ENCODE results near the gene MIGA2. TPM values are rescaled to one million over a fixed set of nuclear protein-coding genes. Genes with fewer than 3 reads are reported as not detected.

Gene MIGA2
- total and polyA plus RNA-seq, 2 experiments from 2014 or later, result 19.3 to 47.8 TPM

DNA sequence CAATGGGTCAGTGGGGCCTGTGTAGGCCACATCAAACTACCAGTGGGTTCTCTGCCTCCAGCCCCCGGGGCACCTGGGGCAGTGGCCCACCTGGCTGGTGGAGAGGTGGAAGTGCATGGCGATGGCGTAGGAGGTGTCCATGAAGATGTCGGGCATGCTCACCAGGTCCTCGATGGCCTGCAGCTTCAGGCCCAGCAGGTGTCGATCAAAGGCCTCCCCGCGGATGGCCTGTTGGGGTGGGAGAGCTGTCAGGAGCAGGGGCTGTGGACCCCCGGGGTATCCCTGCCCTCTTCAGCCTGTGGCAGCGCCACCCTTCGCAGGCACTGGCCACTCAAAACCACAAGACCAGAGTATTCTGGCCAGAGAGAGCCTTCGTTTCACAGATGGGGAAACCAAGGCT is 59.5 kb downstream of the MIGA2 start:
- no peaks in the 10 kb centered on the region for H3K9me2 ChIP-seq (ENCODE audit: insufficient read depth)
- H3K27me3 ChIP-seq (ENCODE audit: insufficient read depth), result no peaks in the 10 kb centered on the region
- peaks cover 2% of the 10 kb centered on the region; the same call in 2 of the 3 replicates for H3K4me1 Mint-ChIP-seq
- H2AFZ ChIP-seq, result no peak overlapping the region
- TF ChIP-seq, protein P1, sequence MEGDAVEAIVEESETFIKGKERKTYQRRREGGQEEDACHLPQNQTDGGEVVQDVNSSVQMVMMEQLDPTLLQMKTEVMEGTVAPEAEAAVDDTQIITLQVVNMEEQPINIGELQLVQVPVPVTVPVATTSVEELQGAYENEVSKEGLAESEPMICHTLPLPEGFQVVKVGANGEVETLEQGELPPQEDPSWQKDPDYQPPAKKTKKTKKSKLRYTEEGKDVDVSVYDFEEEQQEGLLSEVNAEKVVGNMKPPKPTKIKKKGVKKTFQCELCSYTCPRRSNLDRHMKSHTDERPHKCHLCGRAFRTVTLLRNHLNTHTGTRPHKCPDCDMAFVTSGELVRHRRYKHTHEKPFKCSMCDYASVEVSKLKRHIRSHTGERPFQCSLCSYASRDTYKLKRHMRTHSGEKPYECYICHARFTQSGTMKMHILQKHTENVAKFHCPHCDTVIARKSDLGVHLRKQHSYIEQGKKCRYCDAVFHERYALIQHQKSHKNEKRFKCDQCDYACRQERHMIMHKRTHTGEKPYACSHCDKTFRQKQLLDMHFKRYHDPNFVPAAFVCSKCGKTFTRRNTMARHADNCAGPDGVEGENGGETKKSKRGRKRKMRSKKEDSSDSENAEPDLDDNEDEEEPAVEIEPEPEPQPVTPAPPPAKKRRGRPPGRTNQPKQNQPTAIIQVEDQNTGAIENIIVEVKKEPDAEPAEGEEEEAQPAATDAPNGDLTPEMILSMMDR (conservative IDR thresholded peaks at IDR 0.05; ENCODE audit: low read depth in 2 of 2), result no peak
- no peak for TF ChIP-seq EZH2 (IDR thresholded peaks at IDR 0.05; ENCODE audit: low read depth, unreplicated experiment)
- no peak for TF ChIP-seq ZNF331 (CRISPR knock-in tag; IDR thresholded peaks at IDR 0.05; ENCODE audit: low read depth)
- TF ChIP-seq JUNB (IDR thresholded peaks at IDR 0.05; ENCODE audit: unreplicated experiment), result no peak
- no peak for TF ChIP-seq NANOG (IDR thresholded peaks at IDR 0.05; ENCODE audit: borderline replicate concordance)
- no peak for TF ChIP-seq EZH2phosphoT487 (IDR thresholded peaks at IDR 0.05; ENCODE audit: unreplicated experiment)
- TF ChIP-seq CREB1 (CRISPR knock-in tag; IDR thresholded peaks at IDR 0.05; ENCODE audit: low read depth), result no peak
- TF ChIP-seq POLR2AphosphoS5 (IDR thresholded peaks at IDR 0.05; ENCODE audit: low read depth), result no peak
- no peak for TF ChIP-seq ETS1 (IDR thresholded peaks at IDR 0.05)
- TF ChIP-seq ZNF114 (CRISPR knock-in tag; IDR thresholded peaks at IDR 0.05), result no peak
- TF ChIP-seq STAT1 (IDR thresholded peaks at IDR 0.05; ENCODE audit: unreplicated experiment), result no peak
- TF ChIP-seq, protein P2, sequence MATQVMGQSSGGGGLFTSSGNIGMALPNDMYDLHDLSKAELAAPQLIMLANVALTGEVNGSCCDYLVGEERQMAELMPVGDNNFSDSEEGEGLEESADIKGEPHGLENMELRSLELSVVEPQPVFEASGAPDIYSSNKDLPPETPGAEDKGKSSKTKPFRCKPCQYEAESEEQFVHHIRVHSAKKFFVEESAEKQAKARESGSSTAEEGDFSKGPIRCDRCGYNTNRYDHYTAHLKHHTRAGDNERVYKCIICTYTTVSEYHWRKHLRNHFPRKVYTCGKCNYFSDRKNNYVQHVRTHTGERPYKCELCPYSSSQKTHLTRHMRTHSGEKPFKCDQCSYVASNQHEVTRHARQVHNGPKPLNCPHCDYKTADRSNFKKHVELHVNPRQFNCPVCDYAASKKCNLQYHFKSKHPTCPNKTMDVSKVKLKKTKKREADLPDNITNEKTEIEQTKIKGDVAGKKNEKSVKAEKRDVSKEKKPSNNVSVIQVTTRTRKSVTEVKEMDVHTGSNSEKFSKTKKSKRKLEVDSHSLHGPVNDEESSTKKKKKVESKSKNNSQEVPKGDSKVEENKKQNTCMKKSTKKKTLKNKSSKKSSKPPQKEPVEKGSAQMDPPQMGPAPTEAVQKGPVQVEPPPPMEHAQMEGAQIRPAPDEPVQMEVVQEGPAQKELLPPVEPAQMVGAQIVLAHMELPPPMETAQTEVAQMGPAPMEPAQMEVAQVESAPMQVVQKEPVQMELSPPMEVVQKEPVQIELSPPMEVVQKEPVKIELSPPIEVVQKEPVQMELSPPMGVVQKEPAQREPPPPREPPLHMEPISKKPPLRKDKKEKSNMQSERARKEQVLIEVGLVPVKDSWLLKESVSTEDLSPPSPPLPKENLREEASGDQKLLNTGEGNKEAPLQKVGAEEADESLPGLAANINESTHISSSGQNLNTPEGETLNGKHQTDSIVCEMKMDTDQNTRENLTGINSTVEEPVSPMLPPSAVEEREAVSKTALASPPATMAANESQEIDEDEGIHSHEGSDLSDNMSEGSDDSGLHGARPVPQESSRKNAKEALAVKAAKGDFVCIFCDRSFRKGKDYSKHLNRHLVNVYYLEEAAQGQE (IDR thresholded peaks at IDR 0.05; ENCODE audit: unreplicated experiment), result no peak
- no peak for TF ChIP-seq ZNF462 (CRISPR knock-in tag; IDR thresholded peaks at IDR 0.05)
- peaks cover 4% of the 10 kb centered on the region; the same call in 1 of the 2 replicates for H4K20me1 ChIP-seq (replicated peaks; ENCODE audit: insufficient read depth)
- no peak for ATAC-seq
- H3K27ac ChIP-seq (ENCODE audit: low read depth), result no peak overlapping the region
- H3K4me2 ChIP-seq, result no peak overlapping the region
- no peaks in the 10 kb centered on the region for H3K4me1 ChIP-seq (ENCODE audit: insufficient read depth)
- no peaks in the 10 kb centered on the region for H3K79me2 ChIP-seq (replicated peaks; ENCODE audit: insufficient read depth)
- DNase-seq (ENCODE audit: low spot score), result no peak
- no peak overlapping the region for H3K27ac Mint-ChIP-seq
- 0 out of 2 replicates have a peak, but pooled peaks cover 3% of the 10 kb centered on the region for H3F3A ChIP-seq (replicated peaks; ENCODE audit: low read depth)
- H3K4me3 Mint-ChIP-seq, result no peak overlapping the region
- H3K27me3 Mint-ChIP-seq (ENCODE audit: insufficient read depth, low read depth, poor library complexity), result peaks cover 14% of the 10 kb centered on the region
- H3K36me3 ChIP-seq (ENCODE audit: insufficient read depth), result no peaks in the 10 kb centered on the region
- H3K9me3 Mint-ChIP-seq, result no peaks in the 10 kb centered on the region
- H3K4me3 ChIP-seq, result no peak overlapping the region
- no peaks in the 10 kb centered on the region for H3K36me3 Mint-ChIP-seq (ENCODE audit: low read depth)
